Mesothelial cell of epicardium (in vitro differentiated cells): ENCODE data around the gene FAM89B. TPM values are rescaled to one million over a fixed set of nuclear protein-coding genes. Genes with fewer than 3 reads are reported as not detected.
A peak's percentile ranks its signal among the peaks of the same experiment; 100 is the strongest.

Source experiments
- DNase-seq, 2 experiments: peaks; one replicate each; pipeline ENCODE4 v3.0.0; 2021; ENCODE audit warnings: low spot score in 2 of 2; ENCODE audit not compliant: unreplicated experiment in 2 of 2
- H3K27ac Mint-ChIP-seq: 2 replicates; pipeline ENCODE4 v1.8.0; 2021; ENCODE audit warnings: mixed read lengths
- H3K27me3 Mint-ChIP-seq: 2 replicates; pipeline ENCODE4 v1.8.0; 2021; ENCODE audit warnings: low read depth, mixed read lengths
- H3K36me3 Mint-ChIP-seq: 2 replicates; pipeline ENCODE4 v1.8.0; 2021; ENCODE audit warnings: mixed read lengths
- H3K4me1 Mint-ChIP-seq: 2 replicates; pipeline ENCODE4 v1.8.0; 2021; ENCODE audit warnings: mixed read lengths
- H3K4me3 Mint-ChIP-seq: 2 replicates; pipeline ENCODE4 v1.8.0; 2021; ENCODE audit warnings: mild to moderate bottlenecking, moderate library complexity, mixed read lengths
- H3K9me3 Mint-ChIP-seq: 2 replicates; pipeline ENCODE4 v1.8.0; 2021; ENCODE audit warnings: mixed read lengths
- total RNA-seq: library from RNA; stranded (reverse); gene quantifications from 3 replicates; pipeline ENCODE4 v1.2.1, GENCODE V29; 2021
- TF ChIP-seq, protein P1 (sequence below): fragments of 200-600 bp; sonication (generic); IDR thresholded peaks from one replicate; pipeline ENCODE4 v1.5.0; 2021; ENCODE audit warnings: antibody characterized with exemption; ENCODE audit not compliant: unreplicated experiment

Gene FAM89B
- total RNA-seq, 1 donor from 2014 or later, result 57.6 TPM

DNA sequence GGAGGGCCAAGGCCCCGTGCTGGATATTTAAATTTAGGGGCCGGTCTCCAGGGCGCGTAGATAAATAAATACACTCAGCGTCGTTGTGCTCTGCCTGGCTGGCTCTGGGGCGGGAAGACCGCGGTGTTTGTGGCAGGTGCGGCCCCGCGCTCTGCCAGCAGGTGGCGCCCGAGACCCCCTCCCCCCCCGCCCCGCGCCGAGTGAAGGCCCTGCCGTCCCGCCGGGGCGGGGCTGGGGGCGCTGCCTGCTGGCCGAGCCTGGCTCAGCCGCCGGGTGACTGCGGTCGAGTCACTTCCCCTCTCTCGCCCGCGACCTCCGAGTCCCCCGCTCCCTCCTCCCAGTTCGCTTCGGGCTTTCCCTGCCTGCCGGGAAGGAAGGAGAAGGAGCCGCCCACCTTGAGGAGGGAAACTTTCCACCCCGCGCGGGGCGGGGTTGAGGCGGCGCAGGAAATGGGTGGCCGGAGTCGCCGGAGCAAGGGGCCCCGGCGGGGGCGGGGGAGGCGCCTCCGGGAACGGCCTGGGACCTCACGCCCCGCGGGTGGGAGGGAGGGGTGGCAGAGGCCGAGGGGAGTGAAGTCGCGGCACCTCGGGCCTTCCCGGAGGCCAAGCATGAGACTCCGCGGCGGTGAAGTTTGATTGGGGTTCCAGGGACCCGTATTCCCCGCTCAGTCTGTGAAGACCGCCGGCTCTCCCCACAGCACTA is 1.9 kb downstream of the FAM89B start:
- DNase-seq, result peak; percentile 80 to 86
- H3K27me3 Mint-ChIP-seq, result peaks cover 9% of the 10 kb centered on the region
- H3K9me3 Mint-ChIP-seq, result no peaks in the 10 kb centered on the region
- peak overlapping the region; percentile 83 for H3K27ac Mint-ChIP-seq
- peaks cover 55% of the 10 kb centered on the region for H3K4me1 Mint-ChIP-seq
- H3K4me3 Mint-ChIP-seq, result peak overlapping the region; percentile 74
- TF ChIP-seq, protein P1, sequence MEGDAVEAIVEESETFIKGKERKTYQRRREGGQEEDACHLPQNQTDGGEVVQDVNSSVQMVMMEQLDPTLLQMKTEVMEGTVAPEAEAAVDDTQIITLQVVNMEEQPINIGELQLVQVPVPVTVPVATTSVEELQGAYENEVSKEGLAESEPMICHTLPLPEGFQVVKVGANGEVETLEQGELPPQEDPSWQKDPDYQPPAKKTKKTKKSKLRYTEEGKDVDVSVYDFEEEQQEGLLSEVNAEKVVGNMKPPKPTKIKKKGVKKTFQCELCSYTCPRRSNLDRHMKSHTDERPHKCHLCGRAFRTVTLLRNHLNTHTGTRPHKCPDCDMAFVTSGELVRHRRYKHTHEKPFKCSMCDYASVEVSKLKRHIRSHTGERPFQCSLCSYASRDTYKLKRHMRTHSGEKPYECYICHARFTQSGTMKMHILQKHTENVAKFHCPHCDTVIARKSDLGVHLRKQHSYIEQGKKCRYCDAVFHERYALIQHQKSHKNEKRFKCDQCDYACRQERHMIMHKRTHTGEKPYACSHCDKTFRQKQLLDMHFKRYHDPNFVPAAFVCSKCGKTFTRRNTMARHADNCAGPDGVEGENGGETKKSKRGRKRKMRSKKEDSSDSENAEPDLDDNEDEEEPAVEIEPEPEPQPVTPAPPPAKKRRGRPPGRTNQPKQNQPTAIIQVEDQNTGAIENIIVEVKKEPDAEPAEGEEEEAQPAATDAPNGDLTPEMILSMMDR, result peak; percentile 98
- H3K36me3 Mint-ChIP-seq, result no peaks in the 10 kb centered on the region

DNA sequence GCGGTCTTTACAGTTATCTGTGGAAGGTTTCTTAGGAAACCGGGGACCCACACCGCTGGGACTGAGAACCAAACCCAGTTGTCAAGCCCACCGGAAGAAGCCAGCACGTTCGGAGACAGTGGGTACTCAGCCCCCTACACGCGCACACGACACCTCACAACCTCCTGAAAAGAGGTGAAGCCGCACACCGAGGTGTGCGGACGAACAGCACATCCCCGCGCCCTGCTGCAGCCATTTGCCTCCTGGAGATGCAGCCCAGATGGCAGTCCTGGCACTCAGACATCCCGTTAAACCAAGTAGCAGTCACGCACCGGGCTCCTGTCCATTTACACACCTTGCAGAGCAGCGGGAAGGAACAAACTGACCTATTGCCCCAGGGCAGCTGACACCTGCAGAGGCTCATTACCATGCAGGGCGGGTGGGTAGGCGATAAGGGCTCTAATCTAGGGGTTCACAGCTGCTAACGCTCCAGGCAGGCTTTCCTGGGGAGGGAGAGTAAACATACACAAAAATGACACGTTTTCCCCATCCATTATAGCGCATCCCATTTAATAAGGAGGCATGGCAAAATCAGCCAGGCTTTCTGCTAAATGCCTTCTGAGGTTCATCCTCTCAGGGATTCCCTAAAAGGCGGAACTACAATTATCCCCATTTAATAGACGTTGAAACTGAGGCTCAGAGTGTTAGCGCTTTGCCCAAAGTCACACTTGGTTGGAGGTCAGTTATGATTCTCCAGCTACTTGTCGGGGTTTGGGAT is 2.7 kb downstream of the FAM89B start:
- Mint-ChIP-seq H3K4me3 (peak overlapping the region; percentile 69), H3K36me3 (peaks cover 3% of the 10 kb centered on the region), H3K9me3 (no peaks in the 10 kb centered on the region), H3K27ac (peak overlapping the region; percentile 83), H3K27me3 (peaks cover 9% of the 10 kb centered on the region), H3K4me1 (peaks cover 49% of the 10 kb centered on the region)
- no peak for DNase-seq
- TF ChIP-seq, protein P1, result no peak

DNA sequence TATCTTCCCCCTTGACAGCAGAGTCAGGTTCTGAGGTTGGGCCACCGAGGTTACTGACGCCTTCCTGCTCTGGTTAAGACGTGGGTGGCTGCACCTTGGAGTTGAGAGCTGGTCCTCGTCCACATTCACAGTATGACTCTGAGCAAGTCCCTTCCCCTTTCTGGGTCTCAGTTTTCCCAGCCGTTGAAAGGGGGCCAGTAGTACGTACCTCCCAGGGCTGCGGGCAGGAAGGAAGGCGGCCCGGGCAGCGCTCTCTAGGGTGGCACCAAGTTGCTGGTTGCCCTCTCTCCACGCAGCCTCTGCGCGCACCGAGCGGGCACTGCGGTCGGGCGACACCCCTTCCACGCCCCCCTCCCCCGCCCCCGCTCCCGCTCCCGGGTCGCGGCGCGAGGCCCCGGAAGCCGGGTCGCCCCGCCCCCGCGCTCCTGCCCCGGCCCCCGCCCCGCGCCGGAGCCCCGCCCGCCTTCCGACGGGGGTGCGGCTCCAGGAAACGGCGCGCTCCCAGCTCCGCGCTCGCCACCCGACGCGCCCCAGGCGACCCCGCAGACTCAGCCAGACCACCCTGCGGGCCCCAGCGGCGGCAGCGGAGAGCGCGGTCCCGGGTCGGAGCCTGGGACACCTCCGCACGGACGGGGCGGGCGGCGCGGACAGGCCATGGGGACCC is 3.4 kb downstream of the FAM89B start, which contains the start of gene EHBP1L1:
EHBP1L1 (plus strand) TSS at position 486 of the 664 bp plus-strand sequence. CDS start 250 bp downstream, outside the sequence.
- H3K27ac Mint-ChIP-seq, result peak within 1 kb of the TSS; percentile 83
- H3K4me1 Mint-ChIP-seq, result peaks cover 46% of the 10 kb centered on the region
- TF ChIP-seq, protein P1, result no peak
- H3K36me3 Mint-ChIP-seq, result peaks cover 3% of the 10 kb centered on the region
- peaks cover 9% of the 10 kb centered on the region for H3K27me3 Mint-ChIP-seq
- H3K9me3 Mint-ChIP-seq, result no peaks in the 10 kb centered on the region
- H3K4me3 Mint-ChIP-seq, result peak within 1 kb of the TSS; percentile 69
- no peak for DNase-seq

DNA sequence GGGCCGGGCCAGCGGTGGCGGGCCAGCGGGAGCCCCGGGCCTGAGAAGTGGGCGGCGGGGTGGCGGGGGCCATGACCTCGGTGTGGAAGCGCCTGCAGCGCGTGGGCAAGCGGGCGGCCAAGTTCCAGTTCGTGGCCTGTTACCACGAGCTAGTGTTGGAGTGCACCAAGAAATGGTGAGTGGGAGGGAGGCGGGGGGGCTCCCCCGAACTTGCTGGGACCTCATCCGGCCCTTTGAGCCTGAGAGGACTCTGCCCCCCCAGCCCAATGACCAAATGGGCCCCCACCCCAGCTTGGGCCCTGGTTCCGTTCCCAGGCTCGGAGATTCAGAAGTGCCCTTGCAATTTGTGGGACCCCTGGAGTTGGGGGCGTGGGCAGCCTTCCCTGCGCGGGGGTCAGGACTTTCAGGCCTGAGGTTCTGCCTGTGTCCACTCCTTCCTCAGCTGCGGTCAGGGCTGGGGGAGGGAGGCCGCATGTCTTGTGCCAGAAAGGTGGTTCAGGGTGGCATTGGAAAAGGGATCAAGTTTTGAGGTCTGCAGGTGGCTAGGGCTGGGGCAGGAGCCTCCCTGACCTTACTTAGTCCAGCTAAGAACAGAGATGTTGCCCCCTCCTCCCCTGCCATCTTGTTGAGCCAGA is 4.0 kb downstream of the FAM89B start:
- peaks cover 41% of the 10 kb centered on the region for H3K4me1 Mint-ChIP-seq
- TF ChIP-seq, protein P1, result no peak
- peak overlapping the region; percentile 25 for H3K27ac Mint-ChIP-seq
- peaks cover 9% of the 10 kb centered on the region for H3K27me3 Mint-ChIP-seq
- DNase-seq, result no peak
- peaks cover 3% of the 10 kb centered on the region for H3K36me3 Mint-ChIP-seq
- H3K9me3 Mint-ChIP-seq, result no peaks in the 10 kb centered on the region
- H3K4me3 Mint-ChIP-seq, result peak overlapping the region; percentile 66

DNA sequence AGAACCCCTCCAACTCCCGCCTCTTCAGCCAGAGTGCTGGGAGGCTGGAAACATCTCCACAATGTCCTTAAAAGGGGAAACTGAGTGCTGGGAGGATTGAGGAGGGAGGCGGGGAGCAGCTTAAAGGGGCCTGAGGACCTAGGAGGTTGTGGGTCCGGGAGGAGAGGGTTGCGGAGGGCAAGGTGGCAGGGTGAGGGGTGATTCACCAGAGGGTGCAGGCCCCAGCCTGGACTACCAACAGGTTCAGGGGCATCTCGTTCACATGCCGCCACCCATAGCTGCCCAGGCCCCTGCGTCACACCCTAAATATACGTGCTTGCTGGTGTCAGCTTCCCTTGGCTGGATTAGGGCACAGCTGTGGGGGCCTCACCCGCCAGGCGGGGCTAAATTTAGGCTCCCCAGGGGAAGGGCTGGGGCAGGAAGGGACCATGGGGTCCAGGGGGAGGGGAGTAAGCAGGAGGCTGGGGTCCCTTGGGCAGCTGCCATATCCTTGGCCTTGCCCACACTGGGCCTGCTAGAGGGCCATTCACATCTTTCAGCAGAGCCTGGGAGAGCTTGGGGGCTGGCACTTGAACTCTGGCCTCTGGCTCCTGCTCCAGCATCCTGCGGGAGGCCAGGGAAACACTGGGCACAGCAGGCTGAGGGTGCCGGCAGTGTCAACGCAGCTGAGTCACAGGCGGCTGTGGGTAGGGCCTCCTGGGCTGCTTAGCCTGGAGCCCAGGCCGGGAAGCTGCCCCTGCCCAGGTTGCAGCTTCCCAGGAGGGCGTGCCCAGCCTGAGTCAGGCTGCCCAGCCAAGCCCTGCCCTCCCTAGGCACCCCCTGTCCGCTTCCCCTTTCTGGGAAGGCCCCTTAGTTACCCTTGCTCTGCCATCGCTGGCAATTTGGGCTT is 4.8 kb downstream of the FAM89B start:
- peak overlapping the region; percentile 66 for H3K4me3 Mint-ChIP-seq
- no peaks in the 10 kb centered on the region for H3K9me3 Mint-ChIP-seq
- DNase-seq, result no peak
- H3K4me1 Mint-ChIP-seq, result peaks cover 33% of the 10 kb centered on the region
- peaks cover 9% of the 10 kb centered on the region for H3K27me3 Mint-ChIP-seq
- TF ChIP-seq, protein P1, result no peak
- peak overlapping the region; percentile 25 for H3K27ac Mint-ChIP-seq
- peaks cover 7% of the 10 kb centered on the region for H3K36me3 Mint-ChIP-seq
